Immature natural killer cell (primary cell): ENCODE results near the gene BRSK1. TPM values are rescaled to one million over a fixed set of nuclear protein-coding genes. Genes with fewer than 3 reads are reported as not detected.

Experiments used
- DNase-seq, 3 donors: peaks; one replicate each; pipeline ENCODE4 v3.0.0; 2022; ENCODE audit warnings: mixed read lengths in 1 of 3
- H3K27ac Mint-ChIP-seq, 6 donors: one replicate each; pipeline ENCODE4 v1.8.0; 2020; ENCODE audit warnings: mixed read lengths in 6 of 6, mild to moderate bottlenecking in 5 of 6, inconsistent platforms in 4 of 6, moderate library complexity in 3 of 6
- H3K27me3 Mint-ChIP-seq, 3 donors: one replicate each; pipeline ENCODE4 v1.8.0; 2020 to 2021; ENCODE audit warnings: low read depth in 3 of 3, mild to moderate bottlenecking in 3 of 3, mixed read lengths in 3 of 3, moderate library complexity in 3 of 3, inconsistent platforms in 1 of 3
- H3K36me3 Mint-ChIP-seq, 3 donors: one replicate each; pipeline ENCODE4 v1.8.0; 2020; ENCODE audit warnings: mixed read lengths in 3 of 3, inconsistent platforms in 2 of 3, mild to moderate bottlenecking in 2 of 3
- H3K4me1 Mint-ChIP-seq, 2 donors: one replicate each; pipeline ENCODE4 v1.8.0; 2020; ENCODE audit warnings: inconsistent platforms in 2 of 2, mild to moderate bottlenecking in 2 of 2, mixed read lengths in 2 of 2, moderate library complexity in 1 of 2
- H3K4me3 Mint-ChIP-seq, 5 donors: one replicate each; pipeline ENCODE4 v1.8.0; 2020; ENCODE audit warnings: mild to moderate bottlenecking in 5 of 5, mixed read lengths in 5 of 5, inconsistent platforms in 3 of 5, moderate library complexity in 3 of 5
- H3K9me3 Mint-ChIP-seq, 6 donors: one replicate each; pipeline ENCODE4 v1.8.0; 2020; ENCODE audit warnings: mild to moderate bottlenecking in 6 of 6, mixed read lengths in 6 of 6, inconsistent platforms in 4 of 6, moderate library complexity in 3 of 6
- polyA plus RNA-seq, 3 donors: library from polyadenylated mRNA; unstranded; fragments of 300-500 nt; fragmentation: Illumina TruSeq; gene quantifications; one replicate each; pipeline ENCODE4 v1.2.3, GENCODE V29; 2021

The BRSK1 gene
- polyA plus RNA-seq, 3 donors from 2014 or later: not detected

DNA sequence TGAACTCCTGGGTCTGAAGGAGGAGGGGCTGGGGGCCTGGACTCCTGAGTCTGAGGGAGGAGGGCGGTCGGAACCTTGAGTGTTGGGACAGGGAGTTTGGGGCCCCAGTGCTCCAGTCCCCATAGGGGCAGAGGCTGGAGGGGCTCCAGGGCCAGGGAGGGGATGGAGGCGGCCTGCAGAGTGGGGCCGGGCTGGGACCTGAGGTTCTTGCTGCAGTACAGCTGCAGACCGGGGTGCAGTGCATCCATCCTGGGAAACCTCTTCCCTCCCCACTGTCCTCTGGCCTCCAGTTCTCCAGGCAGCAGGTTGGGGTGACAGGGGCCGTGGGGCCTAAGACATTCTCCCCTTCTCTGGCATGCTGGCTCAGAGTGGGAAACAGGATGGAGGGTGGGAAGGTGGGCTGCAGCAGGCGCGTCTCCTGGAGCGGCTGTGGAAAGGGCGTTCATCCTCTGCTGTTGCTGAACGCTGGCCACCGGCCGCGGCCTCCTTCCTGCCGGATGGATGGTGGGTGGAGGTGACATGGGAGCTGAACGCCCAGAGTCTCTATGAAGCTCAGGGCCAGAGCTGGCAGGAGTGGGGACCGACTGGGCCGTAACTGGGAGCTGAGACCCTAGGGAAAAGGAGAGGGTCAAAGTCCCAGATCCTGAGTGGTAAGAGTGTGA, 1.6 kb downstream of the BRSK1 start:
- H3K4me1 Mint-ChIP-seq: peaks cover 13 to 28% of the 10 kb centered on the region in 2 donors
- H3K27me3 Mint-ChIP-seq: peaks cover 7 to 12% (median 12%) of the 10 kb centered on the region in 3 donors
- H3K36me3 Mint-ChIP-seq: no peaks in the 10 kb centered on the region
- peak overlapping the region in 2 of 5 donors; percentile 27 to 35 for H3K4me3 Mint-ChIP-seq
- H3K27ac Mint-ChIP-seq: peak overlapping the region in 1 of 6 donors; percentile 22
- no peak for DNase-seq
- no peaks in the 10 kb centered on the region for H3K9me3 Mint-ChIP-seq

DNA sequence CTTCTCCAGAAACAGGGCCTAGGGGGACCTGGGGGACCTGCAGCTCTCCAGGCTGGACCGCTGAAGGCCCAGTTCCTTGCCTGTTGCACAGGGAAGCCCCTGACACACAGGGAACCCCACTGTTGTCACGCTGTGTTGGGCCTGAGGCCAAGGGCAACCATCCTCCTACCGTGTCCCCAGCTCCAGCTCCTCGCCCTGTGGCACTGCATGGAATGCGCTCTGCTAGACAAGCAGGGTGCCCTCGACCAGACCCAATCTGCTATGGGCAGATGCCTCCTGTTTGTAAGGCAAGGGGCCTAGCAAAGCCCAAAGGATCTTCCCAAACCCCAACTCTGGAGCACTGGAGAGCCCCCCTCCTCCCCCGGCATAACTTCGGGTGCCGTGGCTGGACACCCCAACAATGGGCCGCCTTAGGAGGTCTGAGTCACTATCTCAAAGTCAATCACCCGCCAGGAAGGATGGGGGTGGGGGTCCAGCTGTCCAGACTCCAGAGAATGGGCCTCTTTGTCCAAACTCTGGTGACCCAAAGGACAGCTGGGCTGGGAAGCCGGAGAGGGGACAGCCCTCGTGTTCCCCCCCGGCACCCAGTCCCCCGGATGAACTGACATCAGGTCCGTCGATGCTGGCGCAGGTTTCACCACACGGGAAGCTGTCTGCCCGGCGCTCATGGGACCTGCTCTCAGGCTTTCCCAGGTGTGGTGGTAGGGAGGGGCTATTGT, 3.7 kb downstream of the BRSK1 start:
- no peak for DNase-seq
- no peak overlapping the region for H3K27ac Mint-ChIP-seq
- H3K4me1 Mint-ChIP-seq: peaks cover 9 to 20% of the 10 kb centered on the region in 2 donors
- no peaks in the 10 kb centered on the region for H3K9me3 Mint-ChIP-seq
- no peaks in the 10 kb centered on the region for H3K36me3 Mint-ChIP-seq
- no peak overlapping the region for H3K4me3 Mint-ChIP-seq
- H3K27me3 Mint-ChIP-seq: peaks cover 5 to 8% (median 7%) of the 10 kb centered on the region in 3 donors

DNA sequence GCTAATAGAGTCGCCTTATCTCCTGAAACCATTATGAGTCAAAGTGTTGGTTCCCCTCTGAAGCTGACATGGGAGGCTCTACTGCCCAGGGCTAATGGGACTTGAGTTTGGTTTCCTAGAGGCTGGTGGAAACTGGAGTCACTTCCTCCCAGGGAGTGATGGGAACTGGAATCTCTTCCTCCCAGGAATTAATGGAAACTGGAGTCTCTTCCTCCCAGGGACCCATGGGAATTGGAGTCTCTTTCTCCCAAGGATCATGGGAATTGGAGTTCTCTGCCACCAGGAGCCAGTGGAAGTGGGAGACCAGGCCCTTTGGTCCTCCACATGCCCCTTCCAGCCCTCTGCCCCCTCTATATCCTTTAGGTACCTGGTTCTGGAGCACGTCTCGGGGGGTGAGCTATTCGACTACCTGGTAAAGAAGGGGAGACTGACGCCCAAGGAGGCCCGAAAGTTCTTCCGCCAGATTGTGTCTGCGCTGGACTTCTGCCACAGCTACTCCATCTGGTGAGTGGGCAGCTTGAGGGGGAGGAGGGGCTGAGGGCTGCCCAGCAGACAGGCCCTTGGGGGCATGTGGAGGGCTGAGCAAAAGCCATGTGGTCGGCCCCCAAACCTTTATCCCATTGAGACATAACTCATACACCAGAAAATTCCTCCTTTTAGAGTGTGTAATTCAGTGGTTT, 5.5 kb downstream of the BRSK1 start:
- Mint-ChIP-seq H3K9me3 (no peaks in the 10 kb centered on the region), H3K27me3 (peaks cover 0 to 3% (median 3%) of the 10 kb centered on the region in 3 donors), H3K4me3 (no peak overlapping the region), H3K4me1 (peaks cover 9 to 11% of the 10 kb centered on the region in 2 donors), H3K36me3 (no peaks in the 10 kb centered on the region), H3K27ac (no peak overlapping the region)
- no peak for DNase-seq

DNA sequence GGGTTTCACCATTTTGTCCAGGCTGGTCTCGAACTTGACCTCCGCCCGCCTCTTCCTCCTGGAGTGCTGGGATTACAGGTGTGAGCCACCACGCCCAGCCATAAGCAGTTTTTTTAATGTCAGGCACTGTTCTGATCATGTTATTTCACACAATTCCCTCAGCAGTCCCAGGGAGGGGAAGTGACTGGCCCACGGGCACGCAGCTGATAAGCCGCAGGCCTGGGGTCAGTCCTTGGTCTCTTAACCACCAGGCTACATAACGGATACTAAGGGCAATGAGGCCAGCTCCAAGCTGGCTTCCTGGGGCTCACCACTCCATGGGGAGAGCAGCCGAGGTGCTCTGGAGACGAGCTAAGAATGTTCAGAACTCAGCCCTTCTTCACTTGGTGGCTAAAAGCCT, 13.5 kb downstream of the BRSK1 start:
- peaks cover 10 to 11% of the 10 kb centered on the region in 2 donors for H3K4me1 Mint-ChIP-seq
- no peaks in the 10 kb centered on the region for H3K9me3 Mint-ChIP-seq
- no peak overlapping the region for H3K27ac Mint-ChIP-seq
- no peak overlapping the region for H3K4me3 Mint-ChIP-seq
- H3K27me3 Mint-ChIP-seq: peaks cover 3 to 10% (median 5%) of the 10 kb centered on the region in 3 donors
- H3K36me3 Mint-ChIP-seq: no peaks in the 10 kb centered on the region
- DNase-seq: no peak

DNA sequence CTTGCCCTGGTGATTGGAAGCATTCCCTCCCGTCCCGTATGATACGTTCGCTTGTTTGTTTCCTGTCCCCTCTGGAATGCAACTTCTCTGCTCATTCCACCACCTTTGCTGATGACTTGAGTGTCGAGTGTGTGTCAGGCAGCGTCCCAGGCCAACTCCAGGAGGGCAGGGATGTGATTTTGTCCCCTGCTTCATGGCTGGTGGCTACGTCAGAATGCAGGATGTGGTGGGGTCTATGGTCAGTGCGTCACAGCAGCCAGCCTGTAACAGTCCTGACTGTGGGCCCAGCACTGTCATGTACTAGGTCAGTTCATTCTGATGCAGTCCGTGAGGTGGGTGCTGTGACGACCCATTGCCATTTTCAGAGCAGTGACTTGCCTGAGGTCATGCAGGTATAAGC, 16.2 kb downstream of the BRSK1 start:
- peaks cover 3 to 9% (median 5%) of the 10 kb centered on the region in 3 donors for H3K27me3 Mint-ChIP-seq
- H3K36me3 Mint-ChIP-seq: no peaks in the 10 kb centered on the region
- H3K9me3 Mint-ChIP-seq: no peaks in the 10 kb centered on the region
- peaks cover 11 to 12% of the 10 kb centered on the region in 2 donors for H3K4me1 Mint-ChIP-seq
- DNase-seq: no peak
- H3K4me3 Mint-ChIP-seq: no peak overlapping the region
- H3K27ac Mint-ChIP-seq: no peak overlapping the region

- H3K36me3 Mint-ChIP-seq: no peaks in the 10 kb centered on the region
- peak overlapping the region in 4 of 5 donors; percentile 87 to 92 (median 90) for H3K4me3 Mint-ChIP-seq
- H3K27me3 Mint-ChIP-seq: peaks cover 5 to 9% (median 5%) of the 10 kb centered on the region in 3 donors
- peak overlapping the region in 1 of 6 donors; percentile 92 for H3K27ac Mint-ChIP-seq
- DNase-seq: no peak
- H3K9me3 Mint-ChIP-seq: no peaks in the 10 kb centered on the region
- peaks cover 11 to 12% of the 10 kb centered on the region in 2 donors for H3K4me1 Mint-ChIP-seq
These were observed 17.2 kb downstream of the BRSK1 start for GRCh38 chr19:55300886-55301458.

DNA sequence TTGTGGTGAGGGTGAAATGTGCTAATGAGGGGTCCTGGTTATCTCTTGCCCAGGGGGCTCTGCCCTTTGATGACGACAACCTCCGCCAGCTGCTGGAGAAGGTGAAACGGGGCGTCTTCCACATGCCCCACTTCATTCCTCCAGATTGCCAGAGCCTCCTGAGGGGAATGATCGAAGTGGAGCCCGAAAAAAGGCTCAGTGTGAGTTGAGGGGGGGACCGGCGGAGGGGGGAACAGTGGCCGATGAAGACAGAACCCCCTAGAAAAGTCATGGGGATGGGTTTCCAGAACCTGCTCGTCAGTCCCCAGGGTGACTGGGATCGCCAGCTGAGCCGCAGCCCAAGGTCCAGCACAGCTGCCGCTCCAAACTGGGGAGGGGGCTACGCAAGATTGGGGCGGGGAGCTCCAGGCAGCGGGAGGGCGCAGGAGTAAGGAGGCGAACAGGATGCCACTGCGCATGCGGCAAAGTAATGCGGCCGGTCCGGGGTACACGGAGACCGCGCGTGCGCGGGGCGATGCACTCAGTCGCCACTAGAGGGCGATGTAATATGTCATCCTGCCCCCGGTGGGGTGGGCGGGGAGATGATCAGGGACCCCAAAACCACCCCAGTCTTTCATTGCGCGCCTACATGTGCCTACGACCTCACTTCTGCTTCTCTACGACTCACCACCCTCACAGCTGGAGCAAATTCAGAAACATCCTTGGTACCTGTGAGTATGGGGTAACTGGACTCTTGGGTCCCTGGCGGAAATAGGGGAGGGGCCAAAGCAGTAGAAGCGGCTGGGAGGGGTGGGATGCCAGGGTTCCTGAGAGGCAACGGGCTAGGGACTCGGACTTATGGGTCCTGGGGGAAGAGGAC, 17.9 kb downstream of the BRSK1 start:
- H3K9me3 Mint-ChIP-seq: no peaks in the 10 kb centered on the region

DNA sequence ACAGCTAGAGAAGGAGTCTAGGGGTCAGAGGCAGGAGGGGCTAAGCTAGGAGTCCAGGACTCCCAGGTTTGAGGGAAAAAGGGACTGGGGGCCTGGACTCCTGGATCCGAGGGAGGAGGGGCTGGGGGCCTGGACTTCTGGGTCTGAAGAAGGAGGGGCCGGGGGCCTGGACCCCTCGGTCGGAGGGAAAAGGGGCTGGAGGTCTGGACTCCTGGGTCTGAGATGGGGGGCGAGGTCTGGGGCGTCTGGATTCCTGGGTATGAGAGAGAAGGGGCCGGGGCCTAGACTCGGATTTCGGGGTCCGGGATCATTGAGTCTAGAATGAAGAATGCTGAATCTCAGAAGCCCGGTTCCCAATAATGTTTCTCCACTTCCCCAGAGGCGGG, 18.5 kb downstream of the BRSK1 start:
- peak overlapping the region; percentile 80 to 94 (median 88) for H3K27ac Mint-ChIP-seq
- peaks cover 5 to 7% (median 5%) of the 10 kb centered on the region in 3 donors for H3K27me3 Mint-ChIP-seq
- H3K36me3 Mint-ChIP-seq: no peaks in the 10 kb centered on the region
- H3K9me3 Mint-ChIP-seq: no peaks in the 10 kb centered on the region
- H3K4me1 Mint-ChIP-seq: peaks cover 11 to 12% of the 10 kb centered on the region in 2 donors
- no peak for DNase-seq
- H3K4me3 Mint-ChIP-seq: peak overlapping the region; percentile 87 to 95 (median 91)

More for the DNA sequence above, 17.9 kb downstream of the BRSK1 start:
- peak; percentile 92 to 93 (median 92) for DNase-seq
- peaks cover 5 to 9% (median 5%) of the 10 kb centered on the region in 3 donors for H3K27me3 Mint-ChIP-seq
- H3K27ac Mint-ChIP-seq: peak overlapping the region; percentile 80 to 94 (median 88)
- H3K4me3 Mint-ChIP-seq: peak overlapping the region; percentile 87 to 95 (median 91)
- H3K36me3 Mint-ChIP-seq: no peaks in the 10 kb centered on the region
- peaks cover 11 to 12% of the 10 kb centered on the region in 2 donors for H3K4me1 Mint-ChIP-seq

- no peak for DNase-seq
- H3K4me3 Mint-ChIP-seq: no peak overlapping the region
- H3K27me3 Mint-ChIP-seq: peaks cover 5 to 7% (median 5%) of the 10 kb centered on the region in 3 donors
- H3K4me1 Mint-ChIP-seq: peaks cover 11 to 12% of the 10 kb centered on the region in 2 donors
- H3K9me3 Mint-ChIP-seq: no peaks in the 10 kb centered on the region
- H3K27ac Mint-ChIP-seq: no peak overlapping the region
- no peaks in the 10 kb centered on the region for H3K36me3 Mint-ChIP-seq
These were observed 19.7 kb downstream of the BRSK1 start for GRCh38 chr19:55303477-55303876.

DNA sequence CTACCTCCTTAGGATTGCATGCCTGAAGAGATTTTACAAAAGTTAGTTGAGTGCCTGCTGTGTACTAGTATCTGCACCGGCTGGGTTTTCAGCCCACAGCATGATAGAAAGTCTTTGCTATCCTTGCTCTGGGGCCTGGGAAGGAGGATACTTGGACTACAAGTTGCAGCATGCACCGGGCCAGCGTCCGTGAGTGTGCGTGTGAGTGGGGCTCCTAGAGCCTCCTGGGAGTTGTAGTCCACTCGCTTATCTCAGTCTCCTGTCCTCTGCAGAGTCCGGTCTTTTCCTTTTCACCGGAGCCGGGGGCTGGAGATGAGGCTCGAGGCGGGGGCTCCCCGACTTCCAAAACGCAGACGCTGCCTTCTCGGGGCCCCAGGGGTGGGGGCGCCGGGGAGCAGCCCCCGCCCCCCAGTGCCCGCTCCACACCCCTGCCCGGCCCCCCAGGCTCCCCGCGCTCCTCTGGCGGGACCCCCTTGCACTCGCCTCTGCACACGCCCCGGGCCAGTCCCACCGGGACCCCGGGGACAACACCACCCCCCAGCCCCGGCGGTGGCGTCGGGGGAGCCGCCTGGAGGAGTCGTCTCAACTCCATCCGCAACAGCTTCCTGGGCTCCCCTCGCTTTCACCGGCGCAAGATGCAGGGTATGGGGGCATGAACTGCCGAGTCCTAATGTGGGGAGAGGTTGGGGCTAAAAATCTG, 20.6 kb downstream of the BRSK1 start:
- Mint-ChIP-seq H3K4me1 (peaks cover 11 to 12% of the 10 kb centered on the region in 2 donors), H3K9me3 (no peaks in the 10 kb centered on the region), H3K36me3 (no peaks in the 10 kb centered on the region), H3K27ac (no peak overlapping the region), H3K27me3 (peaks cover 5 to 7% (median 5%) of the 10 kb centered on the region in 3 donors), H3K4me3 (no peak overlapping the region)
- no peak for DNase-seq

- H3K4me3 Mint-ChIP-seq: no peak overlapping the region
- H3K36me3 Mint-ChIP-seq: no peaks in the 10 kb centered on the region
- peaks cover 11 to 12% of the 10 kb centered on the region in 2 donors for H3K4me1 Mint-ChIP-seq
- H3K9me3 Mint-ChIP-seq: no peaks in the 10 kb centered on the region
- no peak for DNase-seq
- peaks cover 5 to 7% (median 5%) of the 10 kb centered on the region in 3 donors for H3K27me3 Mint-ChIP-seq
- no peak overlapping the region for H3K27ac Mint-ChIP-seq
These were observed 21.2 kb downstream of the BRSK1 start for GRCh38 chr19:55304980-55305379.

DNA sequence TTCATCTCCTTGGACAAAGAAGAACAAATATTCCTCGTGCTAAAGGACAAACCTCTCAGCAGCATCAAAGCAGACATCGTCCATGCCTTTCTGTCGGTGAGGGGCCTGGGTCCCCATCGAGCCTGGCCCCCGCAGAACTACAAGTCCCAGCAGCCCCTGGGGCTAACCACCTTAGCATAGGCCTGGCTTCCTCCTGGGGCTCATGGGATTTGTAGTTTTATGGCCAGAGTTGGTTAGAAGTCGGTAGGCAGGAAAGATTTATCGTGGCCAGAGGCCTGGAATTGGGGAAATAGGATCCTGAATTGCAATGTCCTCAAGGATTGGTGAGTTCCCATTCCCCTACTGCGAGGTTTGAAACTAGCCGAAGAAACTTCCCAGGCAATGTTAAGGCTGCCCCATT, 21.7 kb downstream of the BRSK1 start:
- peak overlapping the region in 1 of 5 donors; percentile 41 for H3K4me3 Mint-ChIP-seq
- peak; percentile 31 to 40 (median 32) for DNase-seq
- no peaks in the 10 kb centered on the region for H3K9me3 Mint-ChIP-seq
- peaks cover 11 to 12% of the 10 kb centered on the region in 2 donors for H3K4me1 Mint-ChIP-seq
- H3K27ac Mint-ChIP-seq: peak overlapping the region in 2 of 6 donors; percentile 20 to 32
- H3K27me3 Mint-ChIP-seq: peaks cover 5 to 7% (median 5%) of the 10 kb centered on the region in 3 donors
- peaks cover 0 to 4% (median 0%) of the 10 kb centered on the region in 3 donors for H3K36me3 Mint-ChIP-seq
